Measurements from ENCODE around the gene SLC27A4. TPM values are rescaled to one million over a fixed set of nuclear protein-coding genes. Genes with fewer than 3 reads are reported as not detected.

SLC27A4 gene
- total RNA-seq, 1 donor from 2014 or later: 14.4 TPM

DNA sequence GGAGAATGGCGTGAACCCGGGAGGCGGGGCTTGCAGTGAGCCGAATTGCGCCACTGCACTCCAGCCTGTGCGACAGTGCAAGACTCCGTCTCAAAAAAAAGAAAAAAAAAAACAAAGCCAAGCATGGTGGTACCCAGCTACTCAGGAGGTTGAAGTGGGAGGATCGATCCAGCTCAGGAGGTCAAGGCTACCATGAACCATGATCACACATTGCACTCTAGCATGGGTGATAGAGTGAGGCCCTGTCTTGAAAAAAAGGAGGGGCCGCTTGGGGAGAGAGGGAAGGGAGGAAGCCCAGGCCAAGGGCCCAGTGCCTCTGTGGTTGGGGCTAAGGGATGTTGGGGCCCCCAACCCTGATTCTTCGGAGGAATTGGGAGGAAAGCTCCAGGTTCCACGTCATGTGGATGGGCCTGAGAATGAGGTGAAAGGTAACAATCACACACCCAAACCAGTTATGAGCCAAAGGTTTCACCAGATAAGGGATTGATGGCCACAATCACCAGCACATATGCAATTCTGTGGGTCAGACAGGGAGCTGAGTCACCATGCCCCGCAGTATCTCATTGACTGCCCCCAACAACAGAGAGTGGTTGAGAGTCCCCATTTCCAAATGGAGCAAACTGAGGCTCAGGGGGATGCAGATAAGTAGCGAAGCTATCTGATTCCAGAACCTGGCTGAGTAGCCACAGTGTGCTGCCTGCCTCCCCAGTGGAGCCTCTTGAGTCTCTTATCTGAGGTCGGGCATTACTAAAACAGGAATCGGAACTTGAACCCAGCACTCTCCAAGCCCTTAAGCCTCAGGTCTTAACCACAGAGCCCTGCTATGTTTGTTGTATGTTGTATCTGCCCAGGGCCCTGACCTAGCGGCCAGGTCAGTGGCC is 43.7 kb upstream of the SLC27A4 start:
- Mint-ChIP-seq H3K9me3 (no peaks in the 10 kb centered on the region), H3K27ac (no peak overlapping the region), H3K27me3 (no peaks in the 10 kb centered on the region), H3K4me1 (no peaks in the 10 kb centered on the region), H3K4me3 (no peak overlapping the region), H3K36me3 (ENCODE audit: low read depth) (no peaks in the 10 kb centered on the region)
- CTCF ChIA-PET: no interaction called here
- POLR2A ChIA-PET: no interaction called here
- no peak for DNase-seq
- no peak for ATAC-seq (ENCODE audit: low read depth)
- intact Hi-C loops (cut with micrococcal nuclease): loop anchor here (5.0 kb wide), 3 partner anchors 66 to 631 kb away; no protein-coding TSS in a partner anchor
- TF ChIP-seq, protein P1, sequence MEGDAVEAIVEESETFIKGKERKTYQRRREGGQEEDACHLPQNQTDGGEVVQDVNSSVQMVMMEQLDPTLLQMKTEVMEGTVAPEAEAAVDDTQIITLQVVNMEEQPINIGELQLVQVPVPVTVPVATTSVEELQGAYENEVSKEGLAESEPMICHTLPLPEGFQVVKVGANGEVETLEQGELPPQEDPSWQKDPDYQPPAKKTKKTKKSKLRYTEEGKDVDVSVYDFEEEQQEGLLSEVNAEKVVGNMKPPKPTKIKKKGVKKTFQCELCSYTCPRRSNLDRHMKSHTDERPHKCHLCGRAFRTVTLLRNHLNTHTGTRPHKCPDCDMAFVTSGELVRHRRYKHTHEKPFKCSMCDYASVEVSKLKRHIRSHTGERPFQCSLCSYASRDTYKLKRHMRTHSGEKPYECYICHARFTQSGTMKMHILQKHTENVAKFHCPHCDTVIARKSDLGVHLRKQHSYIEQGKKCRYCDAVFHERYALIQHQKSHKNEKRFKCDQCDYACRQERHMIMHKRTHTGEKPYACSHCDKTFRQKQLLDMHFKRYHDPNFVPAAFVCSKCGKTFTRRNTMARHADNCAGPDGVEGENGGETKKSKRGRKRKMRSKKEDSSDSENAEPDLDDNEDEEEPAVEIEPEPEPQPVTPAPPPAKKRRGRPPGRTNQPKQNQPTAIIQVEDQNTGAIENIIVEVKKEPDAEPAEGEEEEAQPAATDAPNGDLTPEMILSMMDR (IDR thresholded peaks at IDR 0.05): no peak

DNA sequence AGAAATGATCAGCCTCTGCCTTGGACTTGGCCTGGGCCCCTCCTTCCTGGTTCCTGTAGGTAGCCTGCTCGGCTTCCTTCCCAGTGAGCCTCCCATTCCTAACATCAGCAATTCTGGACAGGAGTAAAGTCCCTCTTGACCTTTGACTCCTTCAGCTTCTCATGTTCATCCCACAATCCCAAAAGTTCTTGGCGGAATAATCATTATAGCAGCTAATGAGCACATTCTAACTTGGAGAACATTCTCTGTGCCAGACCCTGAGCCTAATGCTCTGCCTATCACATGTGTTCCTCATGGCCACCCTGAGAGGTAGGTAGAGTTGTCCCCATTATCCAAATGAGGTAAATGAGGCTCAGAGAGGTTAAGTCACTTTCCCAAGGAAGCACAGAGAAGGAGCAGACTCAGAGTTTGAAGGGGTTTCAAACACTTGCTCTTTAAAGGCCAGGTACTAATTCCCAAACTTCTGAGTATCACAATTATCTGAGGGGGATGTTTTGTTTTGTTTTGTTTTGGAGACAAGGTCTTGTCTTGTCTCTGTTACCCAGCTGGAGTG is 43.0 kb upstream of the SLC27A4 start:
- no peaks in the 10 kb centered on the region for H3K4me1 Mint-ChIP-seq
- H3K4me3 Mint-ChIP-seq: no peak overlapping the region
- H3K9me3 Mint-ChIP-seq: no peaks in the 10 kb centered on the region
- CTCF ChIA-PET: no interaction called here
- ATAC-seq (ENCODE audit: low read depth) (no peak), DNase-seq (no peak)
- intact Hi-C loops (cut with micrococcal nuclease): loop anchor here (5.0 kb wide), 3 partner anchors 65 to 630 kb away; no protein-coding TSS in a partner anchor
- H3K27me3 Mint-ChIP-seq: no peaks in the 10 kb centered on the region
- no peaks in the 10 kb centered on the region for H3K36me3 Mint-ChIP-seq (ENCODE audit: low read depth)
- POLR2A ChIA-PET: no interaction called here
- TF ChIP-seq, protein P1 (IDR thresholded peaks at IDR 0.05): no peak
- H3K27ac Mint-ChIP-seq: no peak overlapping the region

DNA sequence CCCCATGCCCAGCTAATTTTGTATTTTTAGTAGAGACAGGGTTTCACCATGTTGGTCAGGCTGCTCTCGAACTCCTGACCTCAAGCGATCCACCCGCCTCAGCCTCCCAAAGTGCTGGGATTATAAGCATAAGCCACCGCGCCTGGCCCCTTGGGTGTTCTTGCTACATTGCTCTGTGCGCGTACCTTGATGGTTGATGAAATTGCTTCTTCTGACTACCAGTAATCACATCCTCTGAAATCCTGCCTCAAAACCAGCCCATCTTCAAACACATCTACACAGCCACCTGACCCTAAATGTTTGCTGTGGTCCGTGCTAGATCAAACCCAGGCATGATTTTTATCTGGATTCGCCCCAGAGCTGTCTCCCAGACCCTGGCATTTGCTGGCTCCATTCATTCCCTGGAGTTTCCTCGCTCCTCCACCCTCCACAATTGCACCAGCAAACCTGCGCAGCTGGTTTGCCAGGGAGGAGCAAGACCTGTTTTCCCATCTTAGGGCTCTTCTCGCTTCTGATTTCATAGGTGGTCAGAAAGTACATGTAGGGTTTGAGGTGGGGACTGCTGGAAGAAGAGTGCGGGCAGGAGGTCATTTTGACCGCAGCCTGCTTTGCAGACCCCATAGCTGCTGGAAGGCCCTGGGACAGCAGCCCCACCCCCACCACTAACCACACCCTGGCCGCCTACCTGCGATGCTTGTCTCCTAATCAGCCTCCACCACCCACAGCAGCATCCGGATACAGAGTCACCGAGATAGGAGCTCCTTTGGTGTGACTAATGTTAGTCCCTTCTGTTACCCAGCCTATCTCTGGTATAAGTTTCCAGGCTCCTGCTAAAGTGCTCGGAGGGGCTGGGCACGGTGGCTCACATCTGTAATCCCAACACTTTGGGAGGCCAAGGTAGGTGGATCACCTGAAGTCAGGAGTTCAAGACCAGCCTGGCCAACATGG is 41.5 kb upstream of the SLC27A4 start:
- Mint-ChIP-seq H3K4me1 (no peaks in the 10 kb centered on the region), H3K27ac (no peak overlapping the region), H3K27me3 (no peaks in the 10 kb centered on the region), H3K36me3 (ENCODE audit: low read depth) (no peaks in the 10 kb centered on the region), H3K9me3 (no peaks in the 10 kb centered on the region), H3K4me3 (no peak overlapping the region)
- intact Hi-C loops (cut with micrococcal nuclease): loop anchor here (5.0 kb wide), 3 partner anchors 63 to 628 kb away; no protein-coding TSS in a partner anchor
- DNase-seq: no peak
- CTCF ChIA-PET: no interaction called here
- POLR2A ChIA-PET: interaction anchor here (0.5 to 0.6 kb wide), 2 partner anchors 18 to 21 kb away, joined by 3 to 7 read pairs; no protein-coding TSS in a partner anchor
- TF ChIP-seq, protein P1 (IDR thresholded peaks at IDR 0.05): no peak
- no peak for ATAC-seq (ENCODE audit: low read depth)

DNA sequence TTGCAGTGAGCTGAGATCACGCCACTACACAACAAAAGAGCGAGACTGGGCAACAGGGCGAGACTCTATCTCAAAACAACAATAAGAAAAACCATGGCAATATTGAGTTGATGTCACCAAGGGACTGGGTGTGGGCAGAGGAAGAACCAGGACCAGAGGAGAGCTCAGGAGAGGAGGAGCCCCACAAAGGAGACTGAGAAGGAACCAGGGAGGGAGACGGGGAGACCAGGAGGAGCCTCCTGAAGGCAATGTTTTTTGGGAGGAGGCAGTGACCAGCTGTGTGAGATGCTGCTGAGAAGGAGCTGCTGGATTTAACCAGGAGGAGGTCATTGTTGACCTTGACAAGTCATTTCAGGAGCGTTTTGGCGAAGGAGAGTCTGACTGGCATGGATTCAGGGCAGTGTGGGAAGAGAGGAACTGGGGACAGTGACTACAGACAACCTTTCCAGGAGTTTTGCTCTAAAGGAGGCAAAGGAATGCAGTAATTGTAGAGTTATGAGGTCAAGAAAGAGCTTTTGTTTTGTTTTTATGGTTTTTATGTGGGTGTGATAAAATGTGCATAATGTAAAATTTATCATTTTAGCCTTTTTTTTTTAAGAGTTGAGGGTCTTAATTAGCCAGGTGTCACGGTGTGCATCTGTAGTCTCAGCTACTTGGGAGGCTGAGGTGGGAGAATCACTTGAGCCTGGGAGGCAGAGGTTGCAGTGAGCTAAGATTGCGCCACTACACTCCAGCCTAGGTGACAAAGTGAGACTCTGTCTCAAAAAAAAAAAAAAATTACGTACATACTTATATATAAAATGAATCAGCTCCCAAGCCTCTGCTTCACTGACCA is 36.0 kb upstream of the SLC27A4 start:
- POLR2A ChIA-PET: interaction anchor here (0.5 kb wide), 1 partner anchor 792 kb away, joined by 3 read pairs; no protein-coding TSS in a partner anchor
- no peaks in the 10 kb centered on the region for H3K9me3 Mint-ChIP-seq

More for the DNA sequence above, 36.0 kb upstream of the SLC27A4 start:
- intact Hi-C loops (cut with micrococcal nuclease): no loop called here
- H3K27me3 Mint-ChIP-seq: no peaks in the 10 kb centered on the region
- TF ChIP-seq, protein P1 (IDR thresholded peaks at IDR 0.05): no peak
- peaks cover 17% of the 10 kb centered on the region for H3K36me3 Mint-ChIP-seq (ENCODE audit: low read depth)
- no peaks in the 10 kb centered on the region for H3K4me1 Mint-ChIP-seq
- no peak for ATAC-seq (ENCODE audit: low read depth)
- no peak for DNase-seq
- no peak overlapping the region for H3K27ac Mint-ChIP-seq
- no peak overlapping the region for H3K4me3 Mint-ChIP-seq
- CTCF ChIA-PET: interaction anchor here (1.6 kb wide), 1 partner anchor 9 kb away, joined by 4 read pairs; no protein-coding TSS in a partner anchor
